Ectodermal cell (in vitro differentiated cells): ENCODE results near the gene SOS1.

Experiments used
- H3K27ac ChIP-seq: 2 replicates; pipeline ENCODE4 v1.7.0; 2013; ENCODE audit warnings: mild to moderate bottlenecking, low read depth, low read length; ENCODE audit not compliant: insufficient read depth, poor library complexity, severe bottlenecking
- H3K27me3 ChIP-seq: 2 replicates; pipeline ENCODE4 v1.7.0; 2013; ENCODE audit warnings: mild to moderate bottlenecking, low read length; ENCODE audit not compliant: insufficient read depth, control insufficient read depth, poor library complexity, severe bottlenecking
- H3K36me3 ChIP-seq: one replicate; pipeline ENCODE4 v1.7.0; 2013; ENCODE audit warnings: low read length; ENCODE audit not compliant: control insufficient read depth, insufficient read depth
- H3K4me1 ChIP-seq: one replicate; pipeline ENCODE4 v1.7.0; 2013; ENCODE audit warnings: low read length; ENCODE audit not compliant: control insufficient read depth, insufficient read depth
- H3K4me3 ChIP-seq: 2 replicates; pipeline ENCODE4 v1.7.0; 2013; ENCODE audit warnings: low read depth, low read length, control low read depth; ENCODE audit not compliant: insufficient read depth
- H3K9me3 ChIP-seq: 2 replicates; pipeline ENCODE4 v1.7.0; 2013; ENCODE audit warnings: mild to moderate bottlenecking, low read length, moderate library complexity; ENCODE audit not compliant: control insufficient read depth
- WGBS, 2 experiments: methylation state at CpG; one replicate each; pipeline ENCODE4 v1.1.7; 2013; ENCODE audit warnings: missing lambda C conversion rate in 2 of 2; 5-methylcytosine and 5-hydroxymethylcytosine counted together

Gene SOS1

GRCh38 chr2:39123436-39123999, 2.7 kb upstream of the SOS1 start:
- Histone ChIP-seq H3K4me1 (peaks cover 7% of the 10 kb centered on the region), H3K9me3 (no peaks in the 10 kb centered on the region), H3K27ac (peak overlapping the region; percentile 89), H3K4me3 (peak overlapping the region; percentile 64), H3K36me3 (no peaks in the 10 kb centered on the region), H3K27me3 (no peaks in the 10 kb centered on the region)
- whole genome bisulfite sequencing, 2 experiments: 78 to 80% methylated on average over 25 of the region's 25 CpGs

- Histone ChIP-seq H3K36me3 (no peaks in the 10 kb centered on the region), H3K4me1 (peaks cover 11% of the 10 kb centered on the region), H3K27ac (peak overlapping the region; percentile 95), H3K4me3 (peak overlapping the region; percentile 79), H3K9me3 (no peaks in the 10 kb centered on the region), H3K27me3 (no peaks in the 10 kb centered on the region)
- 74 to 78% methylated on average over 7 of the region's 7 CpGs for WGBS, 2 experiments
These were observed 742 bp upstream of the SOS1 start for GRCh38 chr2:39121523-39122063.

- H3K36me3 ChIP-seq: no peaks in the 10 kb centered on the region
- peak overlapping the region; percentile 89 for H3K27ac ChIP-seq
- H3K9me3 ChIP-seq: no peaks in the 10 kb centered on the region
- no peaks in the 10 kb centered on the region for H3K27me3 ChIP-seq
- peaks cover 11% of the 10 kb centered on the region for H3K4me1 ChIP-seq
- 0% methylated on average over 37 of the region's 37 CpGs for WGBS, 2 experiments
- H3K4me3 ChIP-seq: peak overlapping the region; percentile 79
These were observed 405 bp downstream of the SOS1 start for GRCh38 chr2:39120521-39120770.

GRCh38 chr2:39119732-39120520, 925 bp downstream of the SOS1 start:
- WGBS, 2 experiments: 0% methylated on average over 63 of the region's 63 CpGs
- no peaks in the 10 kb centered on the region for H3K36me3 ChIP-seq
- peak overlapping the region; percentile 89 for H3K27ac ChIP-seq
- H3K4me1 ChIP-seq: peaks cover 11% of the 10 kb centered on the region
- H3K9me3 ChIP-seq: no peaks in the 10 kb centered on the region
- peak overlapping the region; percentile 79 for H3K4me3 ChIP-seq
- no peaks in the 10 kb centered on the region for H3K27me3 ChIP-seq

GRCh38 chr2:39118786-39119499, 1.9 kb downstream of the SOS1 start:
- H3K36me3 ChIP-seq: no peaks in the 10 kb centered on the region
- H3K4me1 ChIP-seq: peaks cover 11% of the 10 kb centered on the region
- no peaks in the 10 kb centered on the region for H3K9me3 ChIP-seq
- WGBS, 2 experiments: 54 to 64% methylated on average over 6 of the region's 6 CpGs
- peak overlapping the region; percentile 89 for H3K27ac ChIP-seq
- H3K4me3 ChIP-seq: peak overlapping the region; percentile 79
- H3K27me3 ChIP-seq: no peaks in the 10 kb centered on the region

GRCh38 chr2:39115556-39115955, 5.3 kb downstream of the SOS1 start:
- peaks cover 11% of the 10 kb centered on the region for H3K4me1 ChIP-seq
- no peaks in the 10 kb centered on the region for H3K27me3 ChIP-seq
- H3K27ac ChIP-seq: no peak overlapping the region
- WGBS, 2 experiments: 93 to 100% methylated on average over 1 of the region's 1 CpG
- no peaks in the 10 kb centered on the region for H3K36me3 ChIP-seq
- no peak overlapping the region for H3K4me3 ChIP-seq
- H3K9me3 ChIP-seq: no peaks in the 10 kb centered on the region

GRCh38 chr2:39114771-39115170, 6.1 kb downstream of the SOS1 start:
- H3K27ac ChIP-seq: no peak overlapping the region
- H3K27me3 ChIP-seq: no peaks in the 10 kb centered on the region
- peaks cover 11% of the 10 kb centered on the region for H3K4me1 ChIP-seq
- no peaks in the 10 kb centered on the region for H3K36me3 ChIP-seq
- 96 to 97% methylated on average over 3 of the region's 3 CpGs for WGBS, 2 experiments
- no peak overlapping the region for H3K4me3 ChIP-seq
- no peaks in the 10 kb centered on the region for H3K9me3 ChIP-seq

- WGBS, 2 experiments: 79 to 81% methylated on average over 1 of the region's 1 CpG
- Histone ChIP-seq H3K9me3 (no peaks in the 10 kb centered on the region), H3K4me3 (no peak overlapping the region), H3K27me3 (no peaks in the 10 kb centered on the region), H3K27ac (no peak overlapping the region), H3K4me1 (peaks cover 6% of the 10 kb centered on the region), H3K36me3 (no peaks in the 10 kb centered on the region)
These were observed 11.3 kb downstream of the SOS1 start for GRCh38 chr2:39109537-39109936.

- H3K4me3 ChIP-seq: no peak overlapping the region
- WGBS, 2 experiments: 80 to 81% methylated on average over 1 of the region's 1 CpG
- no peaks in the 10 kb centered on the region for H3K36me3 ChIP-seq
- H3K4me1 ChIP-seq: peaks cover 6% of the 10 kb centered on the region
- no peaks in the 10 kb centered on the region for H3K27me3 ChIP-seq
- no peak overlapping the region for H3K27ac ChIP-seq
- no peaks in the 10 kb centered on the region for H3K9me3 ChIP-seq
These were observed 12.5 kb downstream of the SOS1 start for GRCh38 chr2:39108377-39108776.

- no peaks in the 10 kb centered on the region for H3K36me3 ChIP-seq
- H3K27me3 ChIP-seq: no peaks in the 10 kb centered on the region
- no peak overlapping the region for H3K4me3 ChIP-seq
- H3K27ac ChIP-seq: no peak overlapping the region
- peaks cover 6% of the 10 kb centered on the region for H3K4me1 ChIP-seq
- H3K9me3 ChIP-seq: no peaks in the 10 kb centered on the region
- WGBS, 2 experiments: 64 to 66% methylated on average over 2 of the region's 2 CpGs
These were observed 13.1 kb downstream of the SOS1 start for GRCh38 chr2:39107724-39108273.
